ENCODE results near the gene ITGB4.
"Not testable (repeated sequence)": the region's sequence is repeated elsewhere in the genome, so short reads cannot be mapped to it uniquely, and the experiment has no call there.

GRCh38 chr17:75759978-75760640, 38.9 kb downstream of the ITGB4 start:
- not testable (repeated sequence) for TF ChIP-seq CTCF, POLR2A (IDR thresholded peaks at IDR 0.05)
